Neural crest cell (in vitro differentiated cells): ENCODE results near the gene ZNF423. TPM values are rescaled to one million over a fixed set of nuclear protein-coding genes. Genes with fewer than 3 reads are reported as not detected.

Experiments used
- DNase-seq: peaks from one replicate; pipeline ENCODE4 v3.0.0; 2021; ENCODE audit warnings: low read depth, mixed read lengths, low spot score
- H3K27ac Mint-ChIP-seq: one replicate; pipeline ENCODE4 v1.8.0; 2021; ENCODE audit warnings: mild to moderate bottlenecking, mixed read lengths; ENCODE audit not compliant: unreplicated experiment
- H3K27me3 Mint-ChIP-seq: 2 replicates; pipeline ENCODE4 v1.8.0; 2021; ENCODE audit warnings: low read depth, mild to moderate bottlenecking, mixed read lengths
- H3K36me3 Mint-ChIP-seq: 2 replicates; pipeline ENCODE4 v1.8.0; 2021; ENCODE audit warnings: low read depth, mild to moderate bottlenecking, mixed read lengths
- H3K4me1 Mint-ChIP-seq: 2 replicates; pipeline ENCODE4 v1.8.0; 2021; ENCODE audit warnings: mixed read lengths
- H3K4me3 Mint-ChIP-seq: one replicate; pipeline ENCODE4 v1.8.0; 2021; ENCODE audit warnings: mild to moderate bottlenecking, mixed read lengths
- H3K9me3 Mint-ChIP-seq: 2 replicates; pipeline ENCODE4 v1.8.0; 2021; ENCODE audit warnings: mixed read lengths
- total RNA-seq: library from RNA; stranded (reverse); gene quantifications from 2 replicates; pipeline ENCODE4 v1.2.1, GENCODE V29; 2021
- TF ChIP-seq, protein P1 (sequence below): fragments of 200-600 bp; sonication (generic); conservative IDR thresholded peaks from 2 replicates; pipeline ENCODE4 v1.5.0; 2021; ENCODE audit warnings: antibody characterized with exemption, mild to moderate bottlenecking

ZNF423 gene
- total RNA-seq, 1 donor from 2014 or later: 55.4 TPM

DNA sequence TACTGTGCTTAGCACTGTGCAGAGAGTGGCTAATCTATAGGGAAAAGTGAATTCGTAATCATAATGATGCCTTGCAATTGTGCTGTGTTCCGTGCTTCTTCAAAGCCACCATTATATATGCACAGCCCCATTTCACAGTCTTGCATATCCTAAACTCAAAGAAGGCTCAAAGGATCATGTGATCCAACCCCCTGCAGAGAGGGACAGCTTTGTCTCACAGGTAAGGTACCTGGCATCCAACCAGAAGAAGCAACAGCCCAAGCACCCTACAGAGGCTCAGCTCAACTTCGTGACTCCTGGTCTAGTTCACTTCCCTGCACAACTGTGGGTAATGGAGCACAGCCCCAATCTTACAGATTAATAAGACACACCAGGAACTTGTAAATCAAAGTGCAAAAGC is 124.0 kb downstream of the ZNF423 start:
- Mint-ChIP-seq H3K4me3 (no peak overlapping the region), H3K4me1 (peaks cover 9% of the 10 kb centered on the region), H3K36me3 (peaks cover 25% of the 10 kb centered on the region), H3K27me3 (no peaks in the 10 kb centered on the region), H3K27ac (no peak overlapping the region), H3K9me3 (peaks cover 7% of the 10 kb centered on the region)
- TF ChIP-seq, protein P1, sequence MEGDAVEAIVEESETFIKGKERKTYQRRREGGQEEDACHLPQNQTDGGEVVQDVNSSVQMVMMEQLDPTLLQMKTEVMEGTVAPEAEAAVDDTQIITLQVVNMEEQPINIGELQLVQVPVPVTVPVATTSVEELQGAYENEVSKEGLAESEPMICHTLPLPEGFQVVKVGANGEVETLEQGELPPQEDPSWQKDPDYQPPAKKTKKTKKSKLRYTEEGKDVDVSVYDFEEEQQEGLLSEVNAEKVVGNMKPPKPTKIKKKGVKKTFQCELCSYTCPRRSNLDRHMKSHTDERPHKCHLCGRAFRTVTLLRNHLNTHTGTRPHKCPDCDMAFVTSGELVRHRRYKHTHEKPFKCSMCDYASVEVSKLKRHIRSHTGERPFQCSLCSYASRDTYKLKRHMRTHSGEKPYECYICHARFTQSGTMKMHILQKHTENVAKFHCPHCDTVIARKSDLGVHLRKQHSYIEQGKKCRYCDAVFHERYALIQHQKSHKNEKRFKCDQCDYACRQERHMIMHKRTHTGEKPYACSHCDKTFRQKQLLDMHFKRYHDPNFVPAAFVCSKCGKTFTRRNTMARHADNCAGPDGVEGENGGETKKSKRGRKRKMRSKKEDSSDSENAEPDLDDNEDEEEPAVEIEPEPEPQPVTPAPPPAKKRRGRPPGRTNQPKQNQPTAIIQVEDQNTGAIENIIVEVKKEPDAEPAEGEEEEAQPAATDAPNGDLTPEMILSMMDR: no peak
- no peak for DNase-seq

DNA sequence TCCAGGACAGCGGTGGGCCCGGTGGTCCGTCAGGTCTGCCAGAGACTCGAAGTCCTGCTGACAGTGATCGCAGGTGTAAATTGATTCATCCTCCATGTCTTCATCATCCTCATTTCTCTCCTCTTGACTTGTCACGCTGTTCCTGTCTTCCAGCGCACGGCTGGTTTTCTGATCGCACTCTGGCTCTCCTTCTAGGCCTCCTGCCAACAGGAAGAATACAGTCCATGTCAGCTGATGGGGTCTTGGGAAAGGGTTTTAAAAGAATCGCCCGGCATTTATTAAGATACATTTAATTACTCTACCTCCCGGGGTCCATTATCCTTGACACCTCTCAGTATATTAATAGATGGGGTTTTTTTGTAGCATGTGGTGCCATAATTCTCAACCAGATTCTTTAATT is 125.1 kb downstream of the ZNF423 start:
- Mint-ChIP-seq H3K4me3 (no peak overlapping the region), H3K9me3 (peaks cover 7% of the 10 kb centered on the region), H3K27me3 (no peaks in the 10 kb centered on the region), H3K4me1 (peaks cover 9% of the 10 kb centered on the region), H3K36me3 (peaks cover 25% of the 10 kb centered on the region), H3K27ac (no peak overlapping the region)
- TF ChIP-seq, protein P1: no peak
- DNase-seq: no peak

DNA sequence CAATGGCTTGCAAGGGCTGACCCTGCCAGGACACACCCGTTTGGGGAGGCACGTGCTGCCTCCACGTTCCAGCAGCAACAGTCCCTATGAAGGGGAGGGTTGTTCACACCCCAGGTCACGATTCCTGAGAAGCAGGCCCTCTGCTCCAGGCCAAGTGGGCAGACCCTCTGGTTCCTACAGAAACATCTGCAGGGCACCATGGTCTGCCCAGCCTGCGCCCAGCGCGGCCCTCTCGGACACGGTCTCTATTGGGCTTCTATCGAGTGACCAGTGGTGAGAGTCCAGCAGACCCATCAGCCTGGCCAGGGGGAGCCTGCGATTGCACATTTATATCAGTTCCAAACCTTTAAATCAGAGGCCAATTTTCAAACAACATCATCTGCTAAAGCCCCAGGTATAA is 128.3 kb downstream of the ZNF423 start:
- no peaks in the 10 kb centered on the region for H3K27me3 Mint-ChIP-seq
- no peak overlapping the region for H3K4me3 Mint-ChIP-seq
- no peak overlapping the region for H3K27ac Mint-ChIP-seq
- no peak for DNase-seq
- H3K36me3 Mint-ChIP-seq: peaks cover 25% of the 10 kb centered on the region
- peaks cover 7% of the 10 kb centered on the region for H3K9me3 Mint-ChIP-seq
- TF ChIP-seq, protein P1: no peak
- H3K4me1 Mint-ChIP-seq: peaks cover 13% of the 10 kb centered on the region

DNA sequence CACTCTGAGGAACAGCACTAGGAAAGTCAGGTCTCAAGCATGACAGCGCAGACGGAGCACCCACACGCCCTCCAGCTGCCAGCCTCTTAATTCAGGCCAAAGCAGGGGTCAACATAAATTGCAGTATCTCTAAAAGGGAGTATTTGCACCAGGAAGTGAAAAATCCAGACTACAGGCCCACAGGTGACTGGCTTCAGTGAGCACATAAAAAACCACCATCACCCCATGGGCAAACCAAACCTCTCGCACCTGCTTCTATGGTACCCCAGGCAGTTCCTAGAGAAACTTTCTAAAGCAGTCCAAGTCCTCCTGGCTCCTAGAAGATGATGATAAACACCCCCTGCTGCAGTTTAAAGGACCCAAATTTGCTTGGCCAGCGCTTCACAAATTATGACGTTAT is 129.8 kb downstream of the ZNF423 start:
- TF ChIP-seq, protein P1: no peak
- Mint-ChIP-seq H3K4me1 (peaks cover 8% of the 10 kb centered on the region), H3K27ac (no peak overlapping the region), H3K27me3 (no peaks in the 10 kb centered on the region), H3K4me3 (no peak overlapping the region), H3K9me3 (peaks cover 7% of the 10 kb centered on the region), H3K36me3 (peaks cover 27% of the 10 kb centered on the region)
- no peak for DNase-seq

DNA sequence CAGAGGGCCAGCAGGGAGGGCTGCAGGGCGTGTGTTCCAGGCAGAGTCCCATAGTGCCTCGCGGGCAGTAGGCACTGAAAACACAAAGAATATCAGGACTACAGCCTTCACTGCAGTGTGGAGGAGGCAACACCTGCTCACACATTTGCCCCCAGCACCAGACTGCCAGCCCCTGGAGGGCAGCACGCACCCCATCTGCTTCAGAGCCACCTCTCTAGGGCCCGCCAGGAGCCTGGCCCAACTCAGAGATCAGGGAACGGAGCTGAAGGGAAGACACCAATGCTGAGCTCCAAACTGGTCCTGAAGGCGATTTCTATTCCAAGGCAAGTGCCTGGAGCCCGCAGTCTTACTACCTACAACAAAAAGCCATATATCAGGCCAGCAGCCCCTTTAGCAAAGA is 130.3 kb downstream of the ZNF423 start:
- DNase-seq: no peak
- H3K36me3 Mint-ChIP-seq: peaks cover 22% of the 10 kb centered on the region
- no peaks in the 10 kb centered on the region for H3K27me3 Mint-ChIP-seq
- TF ChIP-seq, protein P1: no peak
- no peak overlapping the region for H3K4me3 Mint-ChIP-seq
- H3K27ac Mint-ChIP-seq: no peak overlapping the region
- H3K9me3 Mint-ChIP-seq: peaks cover 3% of the 10 kb centered on the region
- peaks cover 8% of the 10 kb centered on the region for H3K4me1 Mint-ChIP-seq

DNA sequence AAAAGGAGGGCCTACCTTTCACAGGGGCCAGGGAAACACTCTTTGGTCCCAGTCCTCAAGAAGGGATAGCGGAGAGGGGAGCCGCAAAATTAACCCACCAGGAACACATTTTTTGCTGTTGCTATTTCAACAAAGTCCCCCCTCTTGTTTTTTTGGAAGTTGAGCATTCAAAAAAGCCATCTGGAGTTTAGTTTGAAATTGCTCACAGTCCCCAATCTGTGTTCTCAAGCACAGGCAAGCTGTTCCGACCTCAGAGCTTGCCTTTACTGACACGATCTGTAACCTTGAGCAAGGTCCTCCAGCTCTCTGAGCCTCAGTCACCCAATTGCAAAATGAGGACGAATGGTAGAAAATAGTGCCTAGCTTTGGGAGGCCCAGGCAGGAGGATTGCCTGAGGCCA is 131.1 kb downstream of the ZNF423 start:
- TF ChIP-seq, protein P1: no peak
- H3K36me3 Mint-ChIP-seq: peaks cover 14% of the 10 kb centered on the region
- no peak for DNase-seq
- no peak overlapping the region for H3K4me3 Mint-ChIP-seq
- no peak overlapping the region for H3K27ac Mint-ChIP-seq
- peaks cover 8% of the 10 kb centered on the region for H3K4me1 Mint-ChIP-seq
- no peaks in the 10 kb centered on the region for H3K9me3 Mint-ChIP-seq
- H3K27me3 Mint-ChIP-seq: no peaks in the 10 kb centered on the region
